Heart left ventricle (tissue), 16 donors: ENCODE results near the gene GOSR2. TPM values are rescaled to one million over a fixed set of nuclear protein-coding genes. Genes with fewer than 3 reads are reported as not detected.
A peak's percentile ranks its signal among the peaks of the same experiment; 100 is the strongest.
"Not testable (repeated sequence)": the region's sequence is repeated elsewhere in the genome, so short reads cannot be mapped to it uniquely, and the experiment has no call there.

Experiments used
- ATAC-seq, 4 donors: fragments of 200-7000 bp; cut with Tn5 transposase; one replicate each; pipeline ENCODE4 v1.9.1; 2020 to 2022; ENCODE audit warnings: moderate library complexity in 4 of 4, mild to moderate bottlenecking in 3 of 4, moderate number of reproducible peaks in 1 of 4
- DNase-seq, 5 donors: peaks; one replicate each; pipeline ENCODE4 v3.0.0-alpha.2; 2020
- H3K27ac ChIP-seq, 12 donors: fragments of 200-600 bp; sonication (generic) in 4 of 12; one replicate each; pipeline versions ENCODE4 v1.5.0 to v1.8.0; 2016 to 2022; ENCODE audit warnings: mild to moderate bottlenecking in 2 of 12
- H3K27me3 ChIP-seq, 9 donors: fragments of 200-600 bp; sonication (generic) in 2 of 9; one replicate each; pipeline versions ENCODE4 v1.5.1 to v1.8.0; 2016 to 2022; ENCODE audit warnings: mild to moderate bottlenecking in 3 of 9
- H3K36me3 ChIP-seq, 9 donors: fragments of 200-600 bp; sonication (generic) in 2 of 9; one replicate each; pipeline versions ENCODE4 v1.5.0 to v1.8.0; 2018 to 2022; ENCODE audit warnings: mild to moderate bottlenecking in 2 of 9
- H3K4me1 ChIP-seq, 12 donors: fragments of 200-600 bp; sonication (generic) in 4 of 12; one replicate each; pipeline versions ENCODE4 v1.5.0 to v1.8.0; 2016 to 2022; ENCODE audit warnings: mild to moderate bottlenecking in 3 of 12
- H3K4me3 ChIP-seq, 12 donors: fragments of 200-600 bp; sonication (generic) in 4 of 12; one replicate each; pipeline versions ENCODE4 v1.5.0 to v1.8.0; 2017 to 2022; ENCODE audit warnings: mild to moderate bottlenecking in 9 of 12, moderate library complexity in 4 of 12
- H3K9me3 ChIP-seq, 12 donors: fragments of 200-600 bp; sonication (generic) in 4 of 12; one replicate each; pipeline versions ENCODE4 v1.5.0 to v1.8.0; 2016 to 2022; ENCODE audit warnings: mild to moderate bottlenecking in 1 of 12
- POLR2A ChIP-seq, 2 donors: fragments of 450-650 bp; IDR thresholded peaks; one replicate each; pipeline ENCODE4 v1.6.1; 2017; ENCODE audit warnings: antibody characterized with exemption in 2 of 2, mild to moderate bottlenecking in 2 of 2, moderate library complexity in 2 of 2
- WGBS, 4 donors: extraction: QIAGEN DNeasy Blood & Tissue Kit in 2 of 4; methylation state at CpG; one replicate each; pipeline versions ENCODE4 v1.1.5 to v1.1.7; 2013 to 2018; 5-methylcytosine and 5-hydroxymethylcytosine counted together
- intact Hi-C, 10 donors: fragments of 100-400 bp; cut with DNase I; formaldehyde crosslinking; loops; one replicate each; pipeline versions ENCODE4 v1.11.1 to v1.14.2; 2022
- polyA plus RNA-seq, 2 donors: library from polyadenylated mRNA; stranded (reverse); fragments of 200-250 nt; gene quantifications; one replicate each; pipeline ENCODE4 v1.2.3, GENCODE V29; 2013
- total RNA-seq, 9 donors: library from RNA; depleted of rRNA in 2 of 9; stranded (reverse); fragments of >200 nt in 2 of 9; fragmentation: NEBNext Ultra II Directional in 3 of 9; extraction: Animal tissue kit (Norgen Biotek cat#: 25700) in 3 of 9; gene quantifications; one replicate each; pipeline versions ENCODE4 v1.1.0 to v1.2.4, GENCODE V29; 2016 to 2023
- TF ChIP-seq, protein P1 (sequence below), 12 donors: fragments of 200-600 bp; sonication (generic) in 4 of 12; IDR thresholded peaks; one replicate each; pipeline versions ENCODE4 v1.5.0 to v1.8.0; 2018 to 2022; ENCODE audit warnings: antibody characterized with exemption in 12 of 12, mild to moderate bottlenecking in 5 of 12
- donor health status: ischemic (EF 13 %, LVEDD 7.1; RV severe dilation, severe dysfunction).
- donor health status: healthy with polysubstance abuse.
- donor health status: DM: no; HTN: yes; CAD: no.
- donor health status: DM: no; HTN: no; CAD: no.
- donor health status: ischemic (EF 25% LVEDD 6.9; RV normal size, moderate dysfunction).
- donor health status: ischemic (EF 25% LVEDD 5.7; RV mildly dilated, moderate dysfunction).
- donor health status: healthy.
- donor health status: DM: yes; HTN: yes; CAD: no.
- donor health status: ischemic (EF 35%, LVEDD 5.7; RV mildly dilated, moderate dysfunction).
- donor health status: nonischemic (EF 11% LVEDD 7.7; RV severe dilation, severe dysfunction).
- donor health status: DM: yes; HTN: yes; CAD: no.
- donor health status: PGD.
- donor health status: ischemic (EF 29% LVEDD 5.4; RV normal size, mild dysfunction).
- donor health status: nonischemic (EF 23%, LVEDD 6.1; RV moderate dilation, normal function).

GOSR2 gene
- total and polyA plus RNA-seq, 11 donors = 20.9 to 55.1 (median 38.4) TPM

- Histone ChIP-seq H3K36me3 (no peaks in the 10 kb centered on the region), H3K27ac (peak overlapping the region in 8 of 12 donors; percentile 35 to 72 (median 61)), H3K27me3 (peaks cover 0 to 13% (median 0%) of the 10 kb centered on the region in 9 donors), H3K4me1 (peaks cover 0 to 9% (median 0%) of the 10 kb centered on the region in 12 donors), H3K9me3 (no peaks in the 10 kb centered on the region), H3K4me3 (no peak overlapping the region)
- no peak for TF ChIP-seq POLR2A (IDR thresholded peaks at IDR 0.05)
- TF ChIP-seq, protein P1, sequence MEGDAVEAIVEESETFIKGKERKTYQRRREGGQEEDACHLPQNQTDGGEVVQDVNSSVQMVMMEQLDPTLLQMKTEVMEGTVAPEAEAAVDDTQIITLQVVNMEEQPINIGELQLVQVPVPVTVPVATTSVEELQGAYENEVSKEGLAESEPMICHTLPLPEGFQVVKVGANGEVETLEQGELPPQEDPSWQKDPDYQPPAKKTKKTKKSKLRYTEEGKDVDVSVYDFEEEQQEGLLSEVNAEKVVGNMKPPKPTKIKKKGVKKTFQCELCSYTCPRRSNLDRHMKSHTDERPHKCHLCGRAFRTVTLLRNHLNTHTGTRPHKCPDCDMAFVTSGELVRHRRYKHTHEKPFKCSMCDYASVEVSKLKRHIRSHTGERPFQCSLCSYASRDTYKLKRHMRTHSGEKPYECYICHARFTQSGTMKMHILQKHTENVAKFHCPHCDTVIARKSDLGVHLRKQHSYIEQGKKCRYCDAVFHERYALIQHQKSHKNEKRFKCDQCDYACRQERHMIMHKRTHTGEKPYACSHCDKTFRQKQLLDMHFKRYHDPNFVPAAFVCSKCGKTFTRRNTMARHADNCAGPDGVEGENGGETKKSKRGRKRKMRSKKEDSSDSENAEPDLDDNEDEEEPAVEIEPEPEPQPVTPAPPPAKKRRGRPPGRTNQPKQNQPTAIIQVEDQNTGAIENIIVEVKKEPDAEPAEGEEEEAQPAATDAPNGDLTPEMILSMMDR (IDR thresholded peaks at IDR 0.05) = no peak
- DNase-seq = no peak
- WGBS, 4 donors = 45 to 63% (median 51%) methylated on average over 5 of the region's 5 CpGs
- intact Hi-C loops = no loop called here
- ATAC-seq = peak in 3 of 4 donors; percentile 16 to 25 (median 18)
Observed at GRCh38 chr17:46984892-46985291, 61.9 kb downstream of the GOSR2 start.

DNA sequence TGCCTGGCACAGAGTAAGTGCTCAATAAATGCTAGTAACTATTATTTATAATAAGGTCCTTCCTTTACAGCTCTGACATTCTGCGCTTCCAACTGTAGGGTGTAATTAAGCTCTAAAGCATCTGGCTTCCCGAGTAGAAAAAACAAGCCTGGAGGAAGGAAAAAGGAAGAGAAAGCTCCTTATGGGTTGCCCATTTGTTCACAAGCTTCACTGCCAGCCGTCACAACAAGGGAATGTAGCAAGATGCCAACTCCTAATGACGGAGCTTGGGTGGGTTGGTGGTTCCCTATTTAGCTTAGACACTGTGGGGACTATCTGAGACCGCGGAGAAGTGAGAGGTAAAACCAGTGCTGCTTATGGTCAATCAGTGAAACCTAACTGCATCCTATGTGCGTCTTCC, 63.4 kb downstream of the GOSR2 start:
- H3K9me3 ChIP-seq = no peaks in the 10 kb centered on the region
- no peak for TF ChIP-seq POLR2A (IDR thresholded peaks at IDR 0.05)
- TF ChIP-seq, protein P1 (IDR thresholded peaks at IDR 0.05) = no peak
- peaks cover 0 to 9% (median 0%) of the 10 kb centered on the region in 12 donors for H3K4me1 ChIP-seq
- WGBS, 4 donors = 79 to 83% (median 81%) methylated on average over 7 of the region's 7 CpGs
- no peaks in the 10 kb centered on the region for H3K36me3 ChIP-seq
- H3K27me3 ChIP-seq = peaks cover 0 to 2% (median 0%) of the 10 kb centered on the region in 9 donors
- intact Hi-C loops = no loop called here
- no peak for ATAC-seq
- DNase-seq = no peak
- H3K27ac ChIP-seq = no peak overlapping the region
- no peak overlapping the region for H3K4me3 ChIP-seq

DNA sequence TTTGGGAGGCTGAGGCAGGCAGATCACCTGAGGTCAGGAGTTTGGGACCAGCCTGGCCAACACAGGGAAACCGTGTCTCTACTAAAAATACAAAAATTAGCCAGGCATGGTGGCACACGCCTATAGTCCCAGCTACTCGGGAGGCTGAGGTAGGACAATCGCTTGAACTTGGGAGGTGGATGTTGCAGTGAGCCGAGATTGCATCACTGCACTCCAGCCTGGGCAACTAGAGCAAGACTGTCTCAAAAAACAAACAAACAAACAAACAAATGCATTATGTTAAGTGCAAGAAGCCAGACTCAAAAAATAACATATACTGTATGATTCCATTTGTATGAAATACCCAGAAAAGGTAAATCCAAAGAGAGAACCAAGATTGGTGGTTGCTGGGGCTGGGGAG, 65.0 kb downstream of the GOSR2 start:
- intact Hi-C loops = not testable (repeated sequence)

DNA sequence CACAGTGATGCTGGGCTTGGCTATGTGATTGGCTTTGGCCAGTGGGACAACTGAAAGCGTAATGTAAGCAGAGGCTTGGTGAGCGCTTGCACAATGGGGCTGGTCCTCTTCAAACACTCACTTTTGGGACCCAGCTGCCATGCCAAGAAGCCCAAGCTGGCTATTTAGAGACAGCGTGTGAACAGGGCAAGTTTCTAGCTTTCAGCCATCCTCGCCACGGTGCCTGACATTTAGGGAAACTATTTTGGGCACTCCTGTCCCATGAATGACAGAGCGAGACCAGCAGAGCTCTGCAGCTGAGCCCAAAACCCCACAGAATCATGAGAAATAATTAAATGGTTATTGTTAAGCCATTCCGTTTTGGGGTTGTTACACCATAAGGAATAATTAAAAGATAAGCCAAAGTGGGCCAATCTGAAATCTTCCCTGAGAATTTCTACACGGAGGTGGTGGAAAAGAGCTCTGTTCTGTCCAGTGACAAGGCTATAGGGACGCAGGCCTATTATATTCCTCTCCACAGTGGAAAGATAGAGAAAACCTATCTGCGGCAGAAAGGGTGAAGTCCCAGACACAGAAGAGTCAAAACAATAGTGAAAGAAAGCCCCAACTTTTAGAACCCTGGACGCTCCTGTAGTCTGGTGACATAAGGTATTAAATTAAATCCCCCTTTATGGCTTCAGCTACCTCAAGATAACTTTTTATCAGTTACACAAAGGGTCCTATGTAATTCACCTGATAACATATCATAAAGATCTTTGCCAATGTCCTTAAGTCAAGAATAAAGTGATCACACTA, 66.9 kb downstream of the GOSR2 start:
- no peak overlapping the region for H3K27ac ChIP-seq
- TF ChIP-seq, protein P1 (IDR thresholded peaks at IDR 0.05) = no peak
- no peak for TF ChIP-seq POLR2A (IDR thresholded peaks at IDR 0.05)
- ATAC-seq = peak in 2 of 4 donors; percentile 33 to 47

More for the DNA sequence above, 65.0 kb downstream of the GOSR2 start:
- H3K36me3 ChIP-seq, H3K27ac ChIP-seq, DNase-seq, H3K9me3 ChIP-seq, H3K4me1 ChIP-seq, H3K4me3 ChIP-seq, ATAC-seq, H3K27me3 ChIP-seq: not testable (repeated sequence)
- WGBS, 4 donors = 84 to 91% (median 90%) methylated on average over 5 of the region's 5 CpGs

More for the DNA sequence above, 66.9 kb downstream of the GOSR2 start:
- DNase-seq = no peak
- H3K4me3 ChIP-seq = no peak overlapping the region
- no peaks in the 10 kb centered on the region for H3K27me3 ChIP-seq
- no peaks in the 10 kb centered on the region for H3K9me3 ChIP-seq
- peaks cover 0 to under 1% (median 0%) of the 10 kb centered on the region in 12 donors for H3K4me1 ChIP-seq
- intact Hi-C loops = loop anchor here in 3 of 10 donors (5.0 to 10.0 kb wide), 2 partner anchors 145 to 148 kb away; no protein-coding TSS in a partner anchor
- no peaks in the 10 kb centered on the region for H3K36me3 ChIP-seq
- WGBS, 4 donors = 49 to 87% (median 68%) methylated on average over 11 of the region's 11 CpGs
